GM19397 (cell line): ENCODE results near the gene PCDH9.

Experiments
- ATAC-seq: cut with Tn5 transposase; IDR thresholded peaks from one replicate; pipeline ENCODE4 v1.9.1; 2021; ENCODE audit warnings: mild to moderate bottlenecking, moderate library complexity; ENCODE audit not compliant: unreplicated experiment

Gene PCDH9

DNA sequence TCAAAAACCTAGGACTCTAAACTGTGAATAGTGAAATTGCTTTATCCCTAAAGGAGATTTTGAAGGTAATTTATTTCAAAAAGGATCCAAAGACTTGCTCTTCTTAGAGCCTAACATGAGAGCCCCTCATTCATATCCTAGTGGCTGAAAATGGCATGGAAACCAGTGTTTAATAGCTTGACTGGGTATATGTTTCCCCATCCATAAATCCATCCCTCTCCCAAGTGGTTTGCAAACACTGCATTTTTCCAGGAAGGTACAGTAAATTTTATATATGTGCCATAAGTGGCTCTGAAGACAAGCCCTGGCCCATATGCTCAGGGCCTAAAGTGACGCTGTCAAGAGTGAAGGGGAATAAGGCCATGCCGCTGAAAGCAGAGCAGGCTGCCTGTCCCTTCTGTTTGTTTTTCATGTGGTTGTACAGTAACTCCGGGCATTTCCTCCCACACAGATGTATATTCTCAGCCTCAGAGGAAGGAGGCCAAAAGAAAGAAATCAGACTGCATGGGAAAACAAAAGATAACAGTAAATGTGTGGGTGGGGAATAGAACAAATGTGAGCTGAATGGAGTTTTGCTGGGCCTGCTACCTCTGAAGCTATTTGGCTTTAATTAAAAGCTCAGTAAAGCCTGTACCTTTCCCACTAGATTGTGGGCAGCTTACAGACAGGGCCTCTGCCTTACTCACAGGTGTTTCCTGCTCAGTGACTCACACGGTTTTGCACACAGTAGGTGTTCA lies 181.9 kb downstream of the PCDH9 start:
- peak; percentile 68 for ATAC-seq

DNA sequence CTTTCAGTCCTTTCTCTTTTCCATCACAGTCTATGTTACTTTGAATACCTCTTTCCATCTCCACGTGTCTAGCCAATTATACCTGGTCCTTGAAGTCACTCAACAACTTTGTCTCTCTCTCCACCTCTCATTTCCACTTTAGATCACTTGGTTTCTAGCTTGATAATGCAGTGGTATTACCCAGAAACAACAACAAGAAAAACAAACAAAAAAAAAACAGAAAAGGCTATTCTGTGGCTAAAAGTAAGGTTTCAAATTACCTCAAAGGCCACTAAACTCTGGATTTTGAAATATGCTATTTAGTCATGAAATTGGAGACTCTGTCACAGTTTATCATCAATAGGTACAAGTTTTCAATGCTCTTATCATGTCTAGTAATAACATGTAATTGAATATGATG lies 184.8 kb downstream of the PCDH9 start:
- no peak for ATAC-seq

- ATAC-seq, result no peak
Measured at GRCh38 chr13:67043901-67044300, 186.2 kb downstream of the PCDH9 start.

DNA sequence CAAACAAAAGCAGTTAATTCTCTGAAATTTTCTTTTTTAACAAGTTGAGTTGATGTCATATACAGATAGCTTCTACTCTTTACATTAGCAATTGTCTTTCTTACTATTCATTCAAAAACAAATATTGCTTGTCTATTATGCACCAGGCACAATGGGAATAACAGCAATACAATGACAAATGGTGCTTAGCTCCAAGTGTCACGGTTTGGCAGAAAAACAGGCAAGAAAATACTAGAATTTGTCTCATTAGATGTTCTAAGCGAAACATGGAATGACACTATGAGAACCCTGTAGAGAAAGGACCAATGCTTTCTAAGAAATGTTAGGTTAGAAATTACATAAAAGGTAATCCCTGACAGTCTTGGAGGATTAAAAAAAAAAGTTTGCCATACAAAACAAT lies 187.6 kb downstream of the PCDH9 start:
- no peak for ATAC-seq

DNA sequence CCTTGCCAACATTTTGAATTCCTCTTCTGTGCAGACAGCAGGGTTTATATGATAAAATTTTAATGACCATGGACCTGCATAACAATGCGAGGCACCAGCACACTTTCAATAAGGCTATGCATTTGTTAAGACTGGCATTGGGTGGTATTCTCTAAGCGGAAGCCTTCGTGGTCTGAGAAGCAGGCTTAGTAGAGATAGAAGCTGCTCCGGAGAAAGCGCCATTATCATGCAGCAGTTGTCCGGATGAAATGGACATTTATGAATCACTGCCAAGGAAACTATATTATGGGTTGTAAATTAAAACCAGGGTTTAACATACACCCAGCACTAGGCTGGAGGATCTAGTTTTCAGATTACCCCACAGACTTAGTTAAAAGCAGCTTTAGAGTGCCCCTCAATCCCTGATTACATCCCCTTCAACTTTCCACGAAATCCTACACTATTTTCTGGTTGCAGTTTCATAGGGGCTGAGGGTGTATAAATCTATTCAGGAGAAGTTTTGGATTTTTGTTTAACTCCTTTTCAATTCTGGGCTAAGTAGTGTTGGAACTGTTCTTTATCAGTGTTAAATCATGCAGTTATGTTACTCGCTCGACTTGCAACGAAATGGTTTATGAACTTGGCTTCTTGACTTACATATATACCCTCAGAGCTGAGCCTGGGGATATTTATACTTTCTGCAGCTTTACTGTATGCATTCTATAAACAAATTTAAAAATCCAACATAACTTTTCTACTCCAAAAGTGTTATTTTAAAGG lies 193.3 kb downstream of the PCDH9 start:
- ATAC-seq, result no peak

DNA sequence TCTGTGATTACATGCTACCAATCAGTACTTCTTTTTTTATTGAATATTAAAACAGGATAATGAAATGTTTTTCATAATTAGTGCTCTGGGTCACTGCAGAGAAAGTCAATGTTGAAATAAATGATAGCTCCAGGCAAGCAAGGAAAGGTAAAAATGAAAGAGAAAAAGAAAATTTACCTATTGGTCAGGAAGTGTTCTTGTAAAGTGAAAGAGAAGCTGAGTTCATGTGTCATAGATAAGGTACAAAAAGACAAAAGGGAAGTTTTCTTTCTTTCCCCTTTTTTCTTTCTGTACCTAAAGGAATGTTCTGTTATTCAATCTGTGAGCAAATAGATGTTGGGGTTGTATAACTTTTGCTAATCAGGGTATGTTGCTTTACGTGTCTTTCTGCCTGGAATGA lies 197.0 kb downstream of the PCDH9 start:
- ATAC-seq, result no peak

- no peak for ATAC-seq
Measured at GRCh38 chr13:67023130-67023876, 206.8 kb downstream of the PCDH9 start.

GRCh38 chr13:67018775-67019174 lies 211.4 kb downstream of the PCDH9 start:
- no peak for ATAC-seq

DNA sequence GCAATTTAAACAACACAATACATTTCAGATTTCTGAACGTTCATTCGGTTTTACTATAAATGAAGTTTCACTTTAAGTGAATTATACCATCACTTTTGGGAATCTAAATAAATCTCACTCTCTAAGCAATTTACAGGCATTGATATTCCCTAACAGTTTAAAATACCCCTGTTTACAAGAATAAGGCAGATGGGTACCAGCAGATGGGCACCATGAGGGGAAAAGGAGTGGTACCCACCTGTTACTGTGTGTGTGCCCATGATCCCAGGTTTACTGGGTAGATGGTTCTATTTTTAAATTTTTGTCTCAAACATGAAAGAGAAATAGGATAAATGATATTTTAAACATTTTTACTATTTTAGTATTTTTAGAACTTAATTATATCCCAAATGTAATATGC lies 212.9 kb downstream of the PCDH9 start:
- no peak for ATAC-seq

- no peak for ATAC-seq
Measured at GRCh38 chr13:67015976-67016600, 214.0 kb downstream of the PCDH9 start.

DNA sequence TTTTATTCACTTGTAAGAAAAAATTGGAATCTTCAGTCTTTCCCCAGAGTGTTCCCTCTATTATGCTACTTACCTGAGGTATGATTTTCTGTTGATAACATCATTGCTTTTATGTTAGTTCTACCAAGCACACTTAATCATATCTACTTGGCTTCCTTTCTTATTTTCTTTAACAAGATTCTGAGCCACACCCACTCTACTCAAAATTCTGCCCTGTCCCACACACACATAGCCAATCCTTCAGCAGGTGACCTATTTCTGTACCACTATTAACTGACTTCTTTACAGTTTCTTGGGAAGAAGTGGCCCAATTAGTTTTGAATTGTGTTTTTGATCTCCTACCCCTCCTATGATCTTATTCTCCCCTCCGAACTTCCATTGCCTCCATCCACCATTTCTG lies 215.7 kb downstream of the PCDH9 start:
- no peak for ATAC-seq

- no peak for ATAC-seq
Measured at GRCh38 chr13:67013709-67014108, 216.4 kb downstream of the PCDH9 start.

DNA sequence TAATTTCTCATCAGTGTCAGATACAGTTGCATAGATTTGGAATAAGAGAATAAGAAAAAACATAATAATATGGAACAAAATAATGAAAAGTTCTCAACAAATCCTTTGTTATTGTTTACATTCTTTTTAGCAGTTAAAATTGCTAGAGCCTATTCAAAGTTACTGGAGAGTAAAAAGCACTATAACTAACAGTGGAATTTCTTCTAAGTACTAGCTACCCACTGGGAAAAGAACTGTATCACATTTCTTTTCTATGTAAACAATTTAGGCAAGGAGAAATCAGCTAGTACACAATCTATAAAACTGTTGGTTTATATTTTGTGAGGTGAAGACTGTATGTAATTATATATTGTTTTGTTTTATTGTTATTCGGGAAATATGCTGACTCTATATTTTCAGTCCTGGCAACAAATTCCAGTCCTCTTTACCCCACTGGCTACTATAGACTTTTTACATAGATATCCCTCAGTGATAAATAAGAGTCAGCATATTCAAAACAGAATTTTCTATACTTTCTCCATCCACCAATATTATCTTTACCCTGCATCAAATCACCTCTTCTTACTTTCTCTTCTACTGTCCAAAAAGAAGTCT lies 222.0 kb downstream of the PCDH9 start:
- ATAC-seq, result no peak

DNA sequence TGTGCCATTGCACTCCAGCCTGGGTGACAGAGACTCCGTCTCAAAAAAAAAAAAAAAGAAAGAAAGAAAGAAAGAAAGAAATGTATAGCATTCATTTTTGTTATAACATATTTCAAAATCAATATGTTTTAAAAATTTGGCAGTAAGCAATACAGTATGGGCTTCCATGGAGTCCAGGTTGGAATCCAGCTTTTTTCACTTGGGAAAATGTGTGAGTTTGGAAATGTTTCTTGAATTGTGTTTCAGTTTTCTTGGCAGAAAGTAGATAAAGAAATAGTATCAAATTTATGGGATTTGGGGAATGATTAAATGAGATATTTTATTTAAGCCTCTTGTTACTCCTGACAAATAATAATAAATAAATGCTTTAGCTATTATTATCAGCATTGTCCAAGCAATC lies 225.6 kb downstream of the PCDH9 start:
- no peak for ATAC-seq

DNA sequence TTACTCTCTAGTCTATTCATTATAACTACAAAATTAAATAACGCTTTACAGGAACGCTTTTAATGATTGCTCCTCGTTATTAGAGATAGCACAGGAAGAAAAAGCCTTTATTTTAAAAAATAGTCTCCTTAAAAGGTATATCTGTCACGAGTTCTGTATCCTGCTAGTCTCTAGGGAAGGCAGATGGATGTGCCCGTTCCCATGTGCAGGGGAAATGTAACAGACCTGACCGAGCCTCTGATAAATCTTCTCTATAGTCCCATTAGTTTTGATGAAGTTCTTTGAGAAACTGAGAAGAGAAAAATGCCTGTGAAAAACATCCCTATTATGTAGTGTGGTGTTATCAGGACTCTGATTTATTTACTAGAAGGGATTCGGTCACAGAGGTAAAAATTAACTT lies 226.4 kb downstream of the PCDH9 start:
- ATAC-seq, result no peak

- ATAC-seq, result no peak
Measured at GRCh38 chr13:67001363-67001762, 228.8 kb downstream of the PCDH9 start.

DNA sequence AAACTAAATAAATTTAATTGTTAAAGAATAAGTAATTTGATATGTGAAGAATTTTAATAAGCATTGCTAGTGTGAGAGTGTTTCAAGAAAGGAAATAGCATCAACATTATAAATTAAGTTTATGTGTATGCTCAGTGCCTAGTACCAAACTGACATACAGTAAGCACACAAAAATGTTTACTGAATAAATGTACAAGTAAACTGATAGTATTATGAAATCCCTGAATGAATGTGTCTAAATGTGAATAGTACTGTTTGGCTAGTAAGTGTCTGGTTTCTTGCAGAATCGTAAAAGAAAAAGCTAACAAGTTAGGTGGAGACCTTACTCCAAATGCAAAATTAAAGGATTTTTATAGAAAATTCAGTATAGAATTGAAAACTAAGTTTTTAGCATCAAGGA lies 233.6 kb downstream of the PCDH9 start:
- no peak for ATAC-seq

GRCh38 chr13:66995203-66995611 lies 234.9 kb downstream of the PCDH9 start:
- ATAC-seq, result peak; percentile 86

DNA sequence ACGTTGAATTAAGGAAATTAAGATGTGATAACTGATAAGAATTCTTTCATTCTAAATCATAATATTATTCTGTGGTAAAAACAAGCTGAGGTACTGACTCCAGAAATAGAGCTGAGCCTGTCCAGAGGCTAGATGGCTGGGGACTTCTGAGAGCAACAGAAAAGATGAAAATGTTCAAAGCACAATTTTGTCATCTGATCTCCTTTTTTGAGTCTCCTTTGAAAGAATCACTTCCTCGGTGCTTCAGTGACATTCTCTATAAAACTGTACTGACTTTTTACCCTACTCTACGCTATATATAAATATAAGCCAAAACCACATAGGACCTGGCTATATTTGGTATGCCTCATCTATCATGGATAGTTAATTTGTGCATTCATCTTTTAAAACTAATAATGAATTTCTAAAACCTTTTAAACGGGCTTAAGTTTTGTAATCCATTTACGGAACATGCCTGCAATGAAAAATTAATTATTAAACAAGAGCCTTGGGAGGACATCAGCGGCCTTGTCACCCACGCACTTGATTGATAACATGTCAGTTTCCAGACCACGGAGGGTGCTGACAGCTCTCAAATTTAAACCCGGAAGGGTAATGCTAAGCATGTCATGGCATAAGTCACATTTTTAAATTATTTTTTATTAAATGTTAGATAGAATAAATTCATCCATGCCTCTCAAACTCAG lies 235.5 kb downstream of the PCDH9 start:
- peak; percentile 53 for ATAC-seq

DNA sequence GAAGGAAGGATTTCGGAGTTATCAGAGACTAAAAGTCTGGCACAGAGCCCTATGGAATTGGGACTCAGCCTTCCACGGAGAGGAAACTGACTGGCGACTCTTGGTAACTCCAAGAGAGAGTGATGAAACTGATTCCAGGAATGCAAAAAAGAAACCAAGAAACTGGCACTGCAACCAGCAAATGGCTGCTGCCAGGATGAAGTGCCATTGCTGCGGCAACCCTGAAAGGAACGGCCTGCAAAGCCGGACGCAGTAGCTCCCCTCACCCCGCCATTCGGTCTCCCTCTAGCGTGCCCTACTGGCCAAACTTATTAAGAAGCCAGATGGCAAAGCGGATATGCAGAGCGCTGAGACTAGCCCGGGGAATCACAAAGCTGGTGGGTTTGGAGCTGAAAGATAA lies 236.0 kb downstream of the PCDH9 start:
- ATAC-seq, result peak; percentile 50
